Stimulated activated CD8-positive, alpha-beta memory T cell treated with anti-CD3 and anti-CD28 coated beads, Interleukin-15, amount 100 ng/mL, for 48 hours (primary cell): ENCODE results near the gene NCS1.

Source experiments
- DNase-seq, 2 donors: peaks; one replicate each; pipeline ENCODE4 v3.0.0-alpha.2; 2020; ENCODE audit warnings: low read depth in 2 of 2

NCS1 gene

DNA sequence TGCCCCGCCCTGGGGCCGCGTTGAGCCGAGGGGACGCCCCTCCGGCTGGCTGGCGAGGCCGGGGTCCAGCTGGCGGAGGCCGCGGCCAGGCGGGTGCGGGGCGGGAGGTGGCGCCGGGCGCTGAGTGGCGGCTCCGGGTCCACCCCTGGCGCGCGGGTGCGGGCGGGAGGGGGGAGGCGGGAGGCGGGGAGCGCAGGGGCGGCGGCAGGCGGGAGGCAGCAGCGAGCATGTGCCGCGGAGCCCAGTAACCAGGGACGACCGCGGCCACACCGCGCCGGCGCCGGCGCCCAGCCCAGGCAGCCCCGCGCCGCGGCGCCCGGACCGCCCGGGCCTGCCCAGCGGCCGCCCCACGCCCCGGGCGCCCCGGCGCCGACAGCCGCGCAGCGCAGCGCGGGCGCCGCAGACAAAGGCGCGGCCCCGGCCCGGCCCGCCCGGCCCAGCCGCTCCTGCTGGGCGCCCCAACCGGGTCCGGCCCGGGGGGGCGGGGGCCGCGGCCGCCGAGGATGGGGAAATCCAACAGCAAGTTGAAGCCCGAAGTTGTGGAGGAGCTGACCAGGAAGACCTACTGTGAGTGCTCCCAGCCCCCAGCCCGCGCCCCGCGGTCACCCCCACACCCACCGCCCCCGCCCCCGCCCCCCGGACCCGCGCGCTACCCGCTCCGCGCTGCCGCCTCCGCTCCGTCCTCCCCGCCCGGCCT lies at the start of gene NCS1:
TSS of gene NCS1 (plus strand) at position 244 of the 697 bp plus-strand sequence. CDS start at position 504, 260 bp downstream.
- peak; percentile 45 to 56 for DNase-seq

- DNase-seq, result no peak
Measured at GRCh38 chr9:130122456-130122855, 49.7 kb upstream of the NCS1 start.

DNA sequence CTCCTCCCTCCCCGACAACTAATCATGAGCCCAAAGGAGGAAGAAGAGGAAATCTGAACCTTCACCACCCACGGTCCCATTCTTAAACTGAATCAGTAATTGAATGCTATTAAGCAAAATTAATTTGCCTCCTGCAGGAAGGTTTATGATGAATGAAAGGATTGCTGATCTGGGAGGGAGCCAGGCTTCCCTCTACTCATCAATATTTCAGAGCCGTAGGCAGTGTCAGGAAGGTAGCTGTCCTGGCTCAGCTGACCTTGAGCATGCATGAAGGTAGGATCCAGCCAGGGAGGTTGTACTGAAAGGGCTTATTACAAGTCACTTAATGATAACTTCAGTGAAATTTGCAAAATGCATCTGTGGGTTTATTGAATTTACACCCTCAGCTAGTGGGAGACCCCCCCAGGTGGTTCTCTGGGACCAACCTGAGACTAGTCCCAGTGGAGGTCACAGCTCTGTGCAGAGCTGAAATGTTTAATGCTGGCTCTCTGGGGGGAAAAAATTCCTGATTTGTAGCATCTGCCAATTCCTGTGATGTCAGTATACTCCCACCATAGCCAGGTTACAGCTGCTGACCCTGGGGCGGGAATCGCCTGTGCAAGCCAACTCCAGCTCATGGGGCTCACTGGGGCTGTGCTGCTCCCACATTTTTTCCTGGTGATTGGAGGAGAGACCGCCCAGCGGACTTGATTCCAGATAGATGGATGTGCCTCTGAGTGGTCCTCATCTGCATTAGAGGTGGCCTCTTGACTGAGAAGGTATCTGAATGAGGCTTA lies 47.9 kb upstream of the NCS1 start:
- no peak for DNase-seq

DNA sequence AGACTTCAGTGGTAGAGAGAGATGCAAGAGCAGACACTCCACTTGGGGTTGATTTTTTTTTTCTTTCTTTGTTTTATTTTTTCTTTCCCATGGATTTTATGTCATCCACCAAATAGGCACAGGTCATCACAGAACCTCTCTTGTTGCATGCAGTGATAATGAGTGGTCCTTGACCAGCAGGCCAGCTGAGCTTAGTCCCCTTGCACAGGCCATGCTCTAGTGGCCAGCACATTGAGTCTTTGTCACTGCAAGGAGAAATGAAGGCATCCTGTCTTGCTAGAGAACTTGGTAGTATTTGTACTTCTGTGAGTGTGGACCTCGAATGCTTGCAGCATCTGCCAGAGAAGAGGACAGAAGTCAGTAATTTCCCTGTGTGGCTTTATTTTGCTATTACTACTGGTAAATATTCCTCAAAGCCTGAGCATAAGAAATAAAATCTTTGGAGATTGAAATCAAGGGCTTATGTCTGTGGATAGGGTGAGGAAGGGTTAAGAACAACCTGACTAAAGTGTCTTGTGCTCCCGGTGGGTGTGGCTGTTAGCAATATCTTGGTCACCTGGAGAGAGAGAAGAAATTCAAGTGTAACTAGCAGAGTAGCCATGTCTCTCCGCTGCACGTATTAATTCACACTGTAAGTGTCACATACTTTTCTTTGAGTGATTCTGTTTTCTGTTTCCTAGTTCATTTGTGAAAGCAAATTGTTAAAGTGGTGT lies 45.3 kb upstream of the NCS1 start:
- no peak for DNase-seq

- peak; percentile 67 to 68 for DNase-seq
Measured at GRCh38 chr9:130128251-130128650, 44.0 kb upstream of the NCS1 start.

GRCh38 chr9:130128733-130129431 lies 43.3 kb upstream of the NCS1 start:
- peak; percentile 34 to 52 for DNase-seq

DNA sequence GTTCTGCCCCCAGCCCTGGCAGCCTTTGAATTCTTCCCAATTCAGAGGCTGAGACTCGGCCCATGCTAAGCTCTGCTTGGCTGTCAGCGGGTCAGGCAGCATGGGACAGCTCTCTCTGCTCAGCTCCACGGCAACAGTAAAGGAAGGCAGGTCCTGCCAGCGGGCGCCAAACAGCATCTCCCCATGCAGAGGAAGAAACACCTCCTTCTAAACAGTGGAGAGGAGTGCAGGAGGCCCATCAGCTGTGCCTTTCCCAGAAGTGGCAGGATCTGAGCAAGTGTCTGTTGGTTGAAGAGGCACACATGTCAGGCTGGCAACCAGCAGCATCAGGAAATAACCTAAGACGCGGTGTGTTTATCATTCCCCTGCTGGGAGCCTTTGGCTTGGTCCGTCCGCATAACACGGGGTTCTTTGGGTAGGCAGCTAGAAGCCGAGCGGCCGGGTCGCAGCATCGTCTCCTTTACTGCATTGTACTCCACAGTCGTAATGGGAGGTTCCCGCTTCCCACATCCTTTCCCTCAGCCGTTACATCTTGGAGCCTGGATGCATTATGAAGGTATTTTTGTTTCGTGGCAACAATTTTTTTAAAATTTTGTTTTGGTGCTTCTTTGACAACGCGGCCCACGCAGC lies 42.7 kb upstream of the NCS1 start:
- no peak for DNase-seq

DNA sequence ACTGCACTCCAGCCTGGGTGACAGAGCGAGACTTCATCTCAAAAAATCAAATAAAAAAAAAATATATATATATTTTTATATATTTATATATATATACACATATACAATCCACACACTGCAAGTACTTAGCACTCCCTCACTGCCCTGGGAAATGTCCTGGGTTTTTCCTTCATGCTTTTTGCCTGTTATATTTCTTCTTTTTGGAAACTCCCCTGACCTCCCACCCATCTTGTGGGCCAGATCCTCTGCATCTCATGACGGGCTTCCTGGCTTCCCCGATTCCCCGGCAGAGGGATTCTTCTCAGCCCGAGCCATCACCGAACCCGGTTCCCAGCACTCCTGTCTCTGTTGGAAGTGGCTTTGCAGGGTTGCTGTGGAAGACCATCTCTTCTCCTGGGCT lies 39.5 kb upstream of the NCS1 start:
- no peak for DNase-seq

DNA sequence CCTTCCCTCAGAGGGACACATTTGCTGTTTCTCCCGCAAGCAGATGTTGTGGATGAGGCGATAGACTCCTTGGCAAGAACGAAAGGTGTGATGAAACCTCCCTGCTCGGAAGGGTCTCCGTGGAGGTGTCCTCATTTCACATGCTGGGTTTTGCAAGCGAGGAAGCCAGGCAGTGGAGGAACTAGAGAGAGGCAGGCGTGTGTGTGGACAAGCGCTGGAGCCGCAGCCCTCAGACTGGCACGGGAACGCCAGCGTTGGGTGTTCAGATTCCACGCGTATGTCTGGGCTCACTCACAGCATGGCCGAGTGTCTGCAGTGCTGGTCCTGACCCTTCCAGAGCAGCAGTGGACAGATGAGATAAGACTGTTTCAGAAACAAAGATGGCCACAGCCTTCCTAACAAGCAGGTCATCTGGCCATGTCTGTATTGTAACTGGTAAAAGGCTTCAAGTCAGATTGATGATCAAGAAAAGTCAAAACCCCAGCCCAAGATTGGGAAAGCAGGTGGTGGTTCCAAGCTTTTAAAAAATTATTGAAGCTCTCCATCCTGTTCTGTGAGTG lies 35.0 kb upstream of the NCS1 start:
- no peak for DNase-seq

DNA sequence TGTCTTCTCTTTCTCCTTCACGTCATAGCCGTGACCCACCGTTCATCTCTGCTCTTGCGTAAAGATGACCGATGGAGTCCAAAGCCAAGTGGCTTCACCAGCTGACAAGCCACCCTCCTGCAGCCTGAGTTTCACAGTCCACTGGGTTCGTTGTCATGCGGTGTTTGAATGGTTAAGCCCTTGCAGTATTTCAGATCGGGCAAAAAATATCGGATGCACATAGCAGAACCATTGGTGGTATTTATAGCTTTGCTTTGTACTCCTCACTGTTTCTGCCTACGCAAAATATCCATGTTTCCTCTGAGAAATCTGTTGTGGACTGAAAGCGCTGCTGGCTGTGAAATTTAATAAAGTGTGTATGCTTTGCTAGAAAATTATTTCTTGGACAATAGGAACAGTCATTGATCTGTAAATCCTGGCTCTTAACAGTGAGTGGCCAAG lies 34.5 kb upstream of the NCS1 start:
- DNase-seq, result no peak

DNA sequence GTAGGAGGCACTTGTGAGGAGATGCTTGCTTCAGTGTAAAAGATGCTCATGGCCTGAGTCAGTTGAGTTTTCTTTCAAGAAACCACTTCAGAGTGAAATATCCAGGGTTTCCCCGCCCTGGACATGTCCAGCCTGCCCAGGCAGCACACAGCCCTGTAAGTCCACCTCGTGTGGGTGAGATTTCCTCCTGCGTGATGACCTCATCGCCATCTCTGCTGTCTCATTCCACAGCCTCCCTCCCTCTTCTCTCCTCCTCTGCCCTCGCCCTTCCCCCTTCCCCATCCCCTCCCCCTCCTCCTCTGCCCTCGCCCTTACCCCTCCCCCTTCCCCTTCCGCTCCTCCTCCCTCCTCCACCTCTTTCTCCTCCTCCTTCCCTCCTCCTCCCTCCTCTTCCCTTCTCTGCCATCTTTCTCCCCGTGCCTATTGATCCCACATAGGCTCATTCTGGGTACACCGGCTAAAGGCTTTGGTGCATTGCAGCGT lies 34.0 kb upstream of the NCS1 start:
- DNase-seq, result no peak

DNA sequence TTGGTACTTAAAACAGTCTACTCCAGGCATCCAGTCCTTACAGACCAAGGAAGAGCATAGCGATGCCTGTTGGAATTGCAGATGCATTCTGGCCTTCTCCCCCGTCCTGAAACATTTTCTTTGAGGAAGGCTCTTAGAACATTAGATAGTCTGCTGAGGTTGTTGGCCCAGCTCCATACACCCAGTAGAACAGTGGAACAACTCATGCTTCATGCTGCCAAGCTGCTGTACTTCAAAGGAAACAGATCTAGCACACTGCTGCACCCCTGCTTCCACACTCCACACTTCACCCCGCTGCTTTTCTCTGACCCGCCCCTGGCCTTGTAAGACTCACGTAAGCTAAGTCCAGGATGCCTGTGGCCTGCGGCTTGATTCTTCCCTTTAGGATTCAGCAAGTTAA lies 33.4 kb upstream of the NCS1 start:
- DNase-seq, result no peak

DNA sequence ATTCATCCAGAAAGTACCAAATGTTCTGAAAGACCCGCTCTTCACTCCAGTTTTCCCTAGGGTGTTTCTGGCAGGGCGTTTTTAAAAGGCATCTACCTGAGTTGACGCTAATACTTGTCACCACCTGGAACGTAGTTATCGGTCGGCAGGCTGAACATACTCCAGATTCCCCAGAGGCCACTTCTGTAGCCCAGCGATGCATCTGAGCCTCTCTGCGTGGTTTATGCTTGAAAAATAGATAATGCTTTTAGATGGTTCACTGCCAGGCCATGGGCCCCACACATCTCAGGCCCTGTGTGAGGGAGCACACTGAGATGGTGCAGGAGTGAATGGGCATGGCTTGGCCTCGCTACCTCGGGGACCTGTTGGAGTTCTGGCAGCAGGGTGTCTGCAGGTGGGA lies 33.0 kb upstream of the NCS1 start:
- DNase-seq, result no peak

DNA sequence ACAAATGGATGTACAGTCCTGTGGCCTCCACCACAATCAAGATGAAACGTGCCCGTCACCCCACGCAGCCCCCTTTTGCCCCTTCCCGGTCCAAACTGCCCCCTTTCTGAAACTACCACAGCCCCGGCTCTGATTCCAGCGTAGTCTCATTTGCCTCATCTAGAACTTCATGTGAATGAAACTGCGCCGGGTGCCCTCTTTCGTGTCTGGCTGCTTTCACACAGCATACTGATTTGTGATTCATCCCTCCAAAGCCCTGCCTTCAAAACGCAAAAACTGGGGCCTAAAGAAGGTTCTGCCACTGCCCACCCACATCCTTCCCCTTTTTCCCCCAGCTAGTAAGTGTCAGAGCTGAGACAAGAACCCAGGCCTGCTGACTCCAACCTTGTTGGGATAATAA lies 31.5 kb upstream of the NCS1 start:
- DNase-seq, result peak; percentile 58 to 75

DNA sequence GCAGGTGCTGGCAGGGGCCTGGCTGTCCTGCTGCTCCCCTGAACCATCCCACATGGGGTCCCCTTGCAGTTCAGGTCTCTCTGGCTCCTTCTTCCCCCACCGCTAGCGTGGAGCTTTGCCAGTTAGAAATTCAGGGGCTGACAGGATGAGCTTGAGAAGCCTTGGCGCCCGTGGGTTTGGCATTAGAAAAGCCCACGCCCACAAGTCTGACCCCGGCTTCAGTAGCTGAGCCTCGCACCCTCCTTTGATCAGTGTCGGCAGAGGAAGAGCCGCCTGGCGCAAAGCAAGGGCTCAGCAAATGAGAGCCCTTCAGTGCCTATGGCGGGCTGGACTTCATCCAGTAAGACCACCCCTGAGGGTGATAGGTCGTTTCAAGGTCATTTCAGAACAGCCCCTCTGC lies 30.1 kb upstream of the NCS1 start:
- DNase-seq, result no peak

DNA sequence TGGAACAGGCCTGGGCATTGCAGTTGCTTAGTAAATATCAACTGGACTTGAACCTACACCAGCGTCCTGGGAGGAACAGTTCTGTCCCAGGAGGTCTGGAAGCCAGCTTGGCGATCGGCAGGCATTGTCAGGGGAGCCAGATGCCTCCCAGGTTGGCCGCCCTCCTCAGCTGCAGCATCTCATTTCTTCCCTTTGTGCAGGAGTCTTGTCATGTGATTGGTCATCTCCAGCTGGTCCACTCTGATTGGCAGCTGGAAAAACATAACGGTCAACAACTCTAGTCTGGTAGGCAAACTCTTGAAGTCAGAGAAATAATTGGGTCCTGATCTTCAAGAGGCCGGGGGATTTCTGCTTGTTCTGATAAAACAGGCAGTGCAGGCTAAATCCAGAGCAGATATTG lies 29.6 kb upstream of the NCS1 start:
- DNase-seq, result no peak

GRCh38 chr9:130143279-130143893 lies 28.8 kb upstream of the NCS1 start:
- no peak for DNase-seq

DNA sequence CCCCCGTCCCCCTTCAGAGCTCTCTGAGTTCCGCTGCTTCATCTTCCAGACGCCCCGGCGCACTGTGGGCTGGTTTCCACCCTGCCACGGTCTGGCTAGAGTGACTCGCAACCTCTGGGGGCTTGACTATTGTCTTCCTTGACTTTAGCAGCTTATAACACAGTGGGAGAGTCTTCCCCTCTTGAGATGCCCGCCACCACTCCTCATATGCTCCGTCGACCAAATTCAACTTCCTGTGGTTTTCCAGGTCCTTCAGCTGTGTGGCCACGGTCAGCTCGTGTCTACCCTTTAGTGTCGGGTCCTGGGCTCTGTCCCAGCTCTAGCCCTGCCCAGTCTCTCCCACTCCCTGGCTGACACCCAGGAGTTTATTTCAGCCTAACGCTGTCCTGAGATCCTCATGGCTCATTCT lies 28.2 kb upstream of the NCS1 start:
- no peak for DNase-seq

DNA sequence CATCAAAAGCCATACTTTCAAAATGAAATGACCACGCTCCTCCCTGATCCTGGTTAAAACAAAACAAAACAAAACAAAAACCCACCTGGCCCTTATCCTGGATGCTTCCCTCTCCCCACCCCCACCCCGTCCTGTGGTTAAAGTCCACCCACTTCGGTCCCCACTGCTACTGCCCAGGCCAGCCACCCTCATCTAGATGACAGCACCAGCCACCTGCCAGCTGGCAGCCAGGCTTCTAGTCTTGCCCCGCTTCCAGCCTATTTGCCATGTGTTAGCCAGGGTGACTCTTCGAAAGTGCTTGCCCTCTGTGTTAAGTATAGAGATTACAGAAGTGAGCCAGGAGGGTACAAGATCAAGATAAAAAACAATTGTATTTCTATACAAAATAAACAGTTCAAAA lies 27.5 kb upstream of the NCS1 start:
- DNase-seq, result no peak

DNA sequence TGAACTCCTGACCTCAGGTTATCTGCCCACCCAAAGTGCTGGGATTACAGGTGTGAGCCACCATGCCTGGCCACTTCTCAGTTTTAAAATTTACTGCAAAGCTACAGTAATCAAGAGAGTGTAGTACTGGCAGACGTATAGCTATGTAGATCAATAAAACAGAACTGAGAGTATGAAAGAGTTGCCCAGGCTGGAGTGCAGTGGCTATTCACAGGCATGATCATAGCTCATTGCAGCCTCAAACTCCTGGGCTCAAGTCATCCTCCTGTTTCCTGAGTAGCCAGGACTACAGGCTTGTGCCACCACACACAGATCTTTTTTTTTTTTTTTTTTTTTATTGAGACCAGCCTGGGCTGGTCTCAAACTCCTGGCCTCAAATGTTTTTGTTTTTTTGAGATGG lies 26.5 kb upstream of the NCS1 start:
- no peak for DNase-seq

DNA sequence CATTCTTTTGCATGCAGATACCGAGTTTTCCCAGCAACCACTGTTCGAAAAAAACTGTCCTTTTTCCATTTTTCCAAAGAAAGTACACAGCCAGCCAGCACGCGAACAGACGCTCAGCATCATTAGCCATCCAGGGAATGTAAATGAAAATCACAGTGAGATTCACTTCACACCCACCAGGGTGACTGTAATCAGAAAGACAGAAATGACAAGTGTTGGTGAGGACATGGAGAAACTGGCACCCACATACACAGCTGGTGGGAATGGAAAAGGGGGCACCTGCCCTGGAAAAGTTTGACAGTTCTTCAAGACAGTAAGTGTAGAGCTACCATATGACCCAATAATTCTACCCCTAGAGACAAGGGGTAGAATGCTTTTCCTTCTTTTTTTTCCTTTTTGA lies 25.0 kb upstream of the NCS1 start:
- DNase-seq, result no peak
